MG63 (cell line): ENCODE measurements around the gene NDC1. TPM values are rescaled to one million over a fixed set of nuclear protein-coding genes. Genes with fewer than 3 reads are reported as not detected.
"Not testable (repeated sequence)": the region's sequence is repeated elsewhere in the genome, so short reads cannot be mapped to it uniquely, and the experiment has no call there.

Experiments
- DNase-seq: peaks from one replicate; pipeline ENCODE4 v3.0.0-alpha.2; 2020
- H3K27me3 ChIP-seq: fragments of 250-450 bp; sonication (Bioruptor Pico); 2 replicates; pipeline ENCODE4 v1.5.1; 2020; ENCODE audit warnings: mild to moderate bottlenecking, moderate library complexity
- H3K36me3 ChIP-seq: fragments of 250-450 bp; sonication (Bioruptor Pico); 2 replicates; pipeline ENCODE4 v1.5.1; 2020; ENCODE audit warnings: mild to moderate bottlenecking, moderate library complexity
- H3K4me3 ChIP-seq: fragments of 250-450 bp; sonication (Bioruptor Pico); 2 replicates; pipeline ENCODE4 v1.5.1; 2020; ENCODE audit warnings: mild to moderate bottlenecking, moderate library complexity
- H3K9me3 ChIP-seq: fragments of 250-450 bp; sonication (Bioruptor Pico); 2 replicates; pipeline ENCODE4 v1.5.1; 2020; ENCODE audit warnings: mild to moderate bottlenecking, moderate library complexity
- total RNA-seq: library from RNA; depleted of rRNA; stranded (reverse); fragments of >200 nt; shearing (Covaris generic); gene quantifications from 2 replicates; pipeline ENCODE4 v1.2.3, GENCODE V29; 2014; ENCODE audit warnings: low replicate concordance; rRNA removed

NDC1 gene, protein sequence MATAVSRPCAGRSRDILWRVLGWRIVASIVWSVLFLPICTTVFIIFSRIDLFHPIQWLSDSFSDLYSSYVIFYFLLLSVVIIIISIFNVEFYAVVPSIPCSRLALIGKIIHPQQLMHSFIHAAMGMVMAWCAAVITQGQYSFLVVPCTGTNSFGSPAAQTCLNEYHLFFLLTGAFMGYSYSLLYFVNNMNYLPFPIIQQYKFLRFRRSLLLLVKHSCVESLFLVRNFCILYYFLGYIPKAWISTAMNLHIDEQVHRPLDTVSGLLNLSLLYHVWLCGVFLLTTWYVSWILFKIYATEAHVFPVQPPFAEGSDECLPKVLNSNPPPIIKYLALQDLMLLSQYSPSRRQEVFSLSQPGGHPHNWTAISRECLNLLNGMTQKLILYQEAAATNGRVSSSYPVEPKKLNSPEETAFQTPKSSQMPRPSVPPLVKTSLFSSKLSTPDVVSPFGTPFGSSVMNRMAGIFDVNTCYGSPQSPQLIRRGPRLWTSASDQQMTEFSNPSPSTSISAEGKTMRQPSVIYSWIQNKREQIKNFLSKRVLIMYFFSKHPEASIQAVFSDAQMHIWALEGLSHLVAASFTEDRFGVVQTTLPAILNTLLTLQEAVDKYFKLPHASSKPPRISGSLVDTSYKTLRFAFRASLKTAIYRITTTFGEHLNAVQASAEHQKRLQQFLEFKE
- 79.8 and 83.6 TPM in 2 replicates for total RNA-seq

GRCh38 chr1:53837924-53838653, at the start of gene NDC1:
NDC1 (minus strand) TSS chr1:53838296; CDS start chr1:53838261, 35 bp downstream.
- DNase-seq = peak; percentile 92
- H3K36me3 ChIP-seq = peaks cover 11% of the 10 kb centered on the region
- peak within 1 kb of the TSS; percentile 70 for H3K4me3 ChIP-seq
- H3K27me3 ChIP-seq = no peaks in the 10 kb centered on the region
- H3K9me3 ChIP-seq = peaks cover 2% of the 10 kb centered on the region; the same call in 1 of the 2 replicates

GRCh38 chr1:53883600-53883999, 45.5 kb upstream of the NDC1 start:
- H3K9me3 ChIP-seq, H3K4me3 ChIP-seq: not testable (repeated sequence)

GRCh38 chr1:53881853-53882252, 43.8 kb upstream of the NDC1 start:
- H3K9me3 ChIP-seq, H3K4me3 ChIP-seq, DNase-seq, H3K27me3 ChIP-seq: not testable (repeated sequence)
- peaks cover 20% of the 10 kb centered on the region for H3K36me3 ChIP-seq

More at GRCh38 chr1:53883600-53883999, 45.5 kb upstream of the NDC1 start:
- H3K36me3 ChIP-seq, H3K27me3 ChIP-seq, DNase-seq: not testable (repeated sequence)

DNA sequence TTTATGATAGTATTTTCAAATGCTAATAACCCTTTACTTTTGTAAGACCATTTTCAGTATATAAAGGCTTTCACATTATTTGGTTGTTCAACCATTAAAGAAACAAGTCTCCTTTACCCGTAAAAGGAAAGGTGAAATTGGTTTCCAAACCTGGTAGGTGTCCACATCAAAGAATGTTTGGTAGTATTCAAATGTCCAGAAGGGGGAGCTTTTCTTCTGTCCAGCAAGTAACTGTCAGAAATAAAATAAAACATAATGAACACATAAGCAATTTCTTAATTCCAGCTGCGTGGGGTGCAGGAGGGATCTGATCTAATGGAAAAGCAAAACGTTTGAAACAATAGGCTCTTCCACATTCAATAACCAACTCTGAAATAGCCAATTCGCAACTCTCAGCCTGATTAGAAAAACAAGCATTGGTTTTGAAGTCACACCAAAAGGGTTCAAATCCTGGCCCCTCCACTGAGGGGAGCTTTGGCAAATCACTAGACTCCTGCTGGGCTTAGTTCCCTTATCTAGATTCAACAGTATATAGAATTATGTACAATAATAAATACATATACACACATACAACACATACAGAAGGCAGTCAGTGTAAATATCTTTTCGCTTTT, 40.5 kb upstream of the NDC1 start:
- DNase-seq = no peak
- no peak overlapping the region for H3K4me3 ChIP-seq
- H3K36me3 ChIP-seq = peaks cover 20% of the 10 kb centered on the region
- no peaks in the 10 kb centered on the region for H3K9me3 ChIP-seq
- no peaks in the 10 kb centered on the region for H3K27me3 ChIP-seq

DNA sequence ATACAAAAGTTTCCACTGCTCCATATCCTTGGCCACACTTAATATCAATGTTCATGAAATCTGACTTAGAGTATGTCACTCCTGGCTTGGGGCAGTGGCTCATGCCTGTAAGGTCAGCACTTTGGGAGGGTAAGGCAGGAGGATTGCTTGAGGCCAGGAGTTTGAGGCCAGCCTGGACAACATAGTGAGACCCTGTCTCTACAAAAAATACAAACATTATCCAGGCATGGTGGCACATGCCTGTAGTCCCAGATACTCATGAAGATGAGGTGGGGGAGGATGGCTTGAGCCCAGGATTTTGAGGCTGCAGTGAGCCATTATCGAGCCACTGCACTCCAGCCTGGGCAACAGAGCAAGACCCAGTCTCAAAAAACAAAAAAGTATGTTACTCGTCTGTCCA, 37.1 kb upstream of the NDC1 start:
- H3K27me3 ChIP-seq, DNase-seq, H3K9me3 ChIP-seq, H3K4me3 ChIP-seq: not testable (repeated sequence)
- peaks cover 12% of the 10 kb centered on the region for H3K36me3 ChIP-seq

DNA sequence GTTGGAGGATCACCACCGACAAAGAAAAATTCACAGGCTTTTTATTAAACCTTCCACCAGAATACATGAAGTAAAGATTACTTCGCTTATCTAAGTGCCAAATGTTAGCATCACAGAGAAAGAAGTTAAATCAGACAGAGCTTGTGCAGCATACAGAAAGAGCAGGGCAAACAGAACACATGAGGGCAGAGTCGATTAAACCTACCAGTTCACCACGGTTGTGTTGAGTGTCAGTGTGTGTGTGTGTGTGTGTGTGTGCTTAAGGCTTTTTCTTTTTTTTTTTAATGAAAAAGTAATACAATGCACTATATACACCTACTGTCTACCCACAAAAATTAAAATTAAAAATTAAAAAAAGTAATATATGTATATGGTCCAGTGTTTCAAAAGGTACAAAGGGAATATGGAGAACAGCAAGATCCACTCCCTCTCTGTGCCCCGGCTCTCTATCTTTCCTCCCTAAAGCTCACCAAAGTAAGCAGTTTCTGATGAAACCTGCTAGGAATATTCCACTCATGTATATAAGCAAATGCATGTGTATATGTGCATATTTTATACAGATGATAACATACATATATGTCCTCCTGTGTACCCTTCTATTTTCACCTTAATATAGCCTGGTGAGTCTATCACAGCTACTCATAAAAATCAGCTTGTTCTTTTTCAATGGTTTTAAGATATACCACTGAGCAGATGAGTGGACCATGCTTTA, 33.8 kb upstream of the NDC1 start:
- no peak for DNase-seq
- Histone ChIP-seq H3K36me3 (no peaks in the 10 kb centered on the region; the same call in 1 of the 2 replicates), H3K4me3 (no peak overlapping the region), H3K9me3 (no peaks in the 10 kb centered on the region), H3K27me3 (no peaks in the 10 kb centered on the region)

DNA sequence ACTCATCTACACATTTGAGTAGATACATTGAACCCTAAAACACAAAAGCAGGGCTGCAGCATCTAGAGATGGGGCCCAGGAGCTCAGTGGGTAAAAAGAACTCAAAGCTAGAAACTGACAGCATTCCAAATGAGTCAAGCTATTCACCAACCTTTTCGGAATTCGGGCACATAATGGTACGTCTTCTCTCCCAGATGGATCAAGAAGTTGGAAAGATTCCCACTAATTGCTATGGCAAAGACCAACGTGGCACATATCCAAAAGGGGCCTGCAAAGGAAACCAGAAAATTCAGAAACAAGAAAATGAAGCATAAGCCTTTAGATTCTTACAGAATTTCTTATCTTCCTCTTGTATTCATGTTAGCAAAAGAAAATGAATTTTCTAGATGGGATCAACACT, 33.1 kb upstream of the NDC1 start:
- Histone ChIP-seq H3K27me3 (no peaks in the 10 kb centered on the region), H3K36me3 (no peaks in the 10 kb centered on the region; the same call in 1 of the 2 replicates), H3K4me3 (no peak overlapping the region), H3K9me3 (no peaks in the 10 kb centered on the region)
- no peak for DNase-seq

DNA sequence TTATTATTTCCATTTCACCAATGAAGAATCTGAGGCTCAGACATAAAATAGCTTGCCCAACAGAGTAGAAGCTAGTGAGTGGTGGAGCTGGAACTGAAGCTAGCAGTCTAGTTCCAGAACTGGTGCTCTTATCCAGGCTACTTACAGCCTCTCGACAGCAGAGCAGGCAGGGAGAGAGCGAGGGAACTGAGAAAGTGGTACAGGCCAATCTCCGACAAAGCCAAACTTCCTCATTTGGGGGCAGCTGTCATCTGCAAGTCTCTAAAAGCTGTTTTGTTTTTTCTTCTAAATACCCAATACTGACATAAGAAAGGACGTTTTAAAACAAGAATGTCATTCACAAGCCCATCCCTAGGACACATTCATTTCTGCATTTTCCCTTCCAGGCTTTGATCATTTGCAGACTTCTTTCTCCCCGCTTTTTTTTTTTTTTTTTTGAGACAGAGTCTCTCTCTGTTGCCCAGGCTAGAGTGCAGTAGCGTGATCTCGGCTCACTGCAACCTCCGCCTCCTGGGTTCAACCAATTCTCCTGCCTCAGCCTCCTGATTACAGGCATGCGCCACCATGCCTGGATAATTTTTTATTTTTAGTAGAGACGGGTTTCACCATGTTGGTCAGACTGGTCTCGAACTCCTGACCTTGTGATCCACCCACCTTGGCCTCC, 31.5 kb upstream of the NDC1 start:
- no peak for DNase-seq
- Histone ChIP-seq H3K27me3 (no peaks in the 10 kb centered on the region), H3K9me3 (no peaks in the 10 kb centered on the region), H3K4me3 (no peak overlapping the region), H3K36me3 (no peaks in the 10 kb centered on the region; the same call in 1 of the 2 replicates)

DNA sequence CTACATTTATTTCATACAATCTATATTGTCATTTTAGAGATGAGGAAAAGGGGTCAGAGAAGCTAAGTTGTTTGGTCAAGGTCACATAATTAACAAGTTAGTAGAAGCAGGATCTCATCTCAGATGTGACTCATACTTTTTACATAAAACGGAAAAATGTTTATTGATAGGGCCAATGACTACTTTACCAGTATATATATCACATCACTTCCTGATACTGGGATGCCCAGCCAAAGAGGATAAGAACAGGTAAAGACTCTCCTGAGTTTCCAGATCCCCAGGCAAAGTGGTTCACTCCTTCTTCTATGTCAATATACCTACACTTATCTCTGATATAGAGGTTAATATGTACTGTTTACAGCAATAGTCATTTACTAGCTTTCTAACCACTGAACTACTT, 30.5 kb upstream of the NDC1 start:
- H3K27me3 ChIP-seq = no peaks in the 10 kb centered on the region
- no peaks in the 10 kb centered on the region; the same call in 1 of the 2 replicates for H3K36me3 ChIP-seq
- no peak for DNase-seq
- no peaks in the 10 kb centered on the region for H3K9me3 ChIP-seq
- H3K4me3 ChIP-seq = no peak overlapping the region

- no peak overlapping the region for H3K4me3 ChIP-seq
- DNase-seq = no peak
- H3K36me3 ChIP-seq = no peaks in the 10 kb centered on the region; the same call in 1 of the 2 replicates
- H3K27me3 ChIP-seq = no peaks in the 10 kb centered on the region
- no peaks in the 10 kb centered on the region for H3K9me3 ChIP-seq
Observed at GRCh38 chr1:53862507-53862906, 24.4 kb upstream of the NDC1 start.

DNA sequence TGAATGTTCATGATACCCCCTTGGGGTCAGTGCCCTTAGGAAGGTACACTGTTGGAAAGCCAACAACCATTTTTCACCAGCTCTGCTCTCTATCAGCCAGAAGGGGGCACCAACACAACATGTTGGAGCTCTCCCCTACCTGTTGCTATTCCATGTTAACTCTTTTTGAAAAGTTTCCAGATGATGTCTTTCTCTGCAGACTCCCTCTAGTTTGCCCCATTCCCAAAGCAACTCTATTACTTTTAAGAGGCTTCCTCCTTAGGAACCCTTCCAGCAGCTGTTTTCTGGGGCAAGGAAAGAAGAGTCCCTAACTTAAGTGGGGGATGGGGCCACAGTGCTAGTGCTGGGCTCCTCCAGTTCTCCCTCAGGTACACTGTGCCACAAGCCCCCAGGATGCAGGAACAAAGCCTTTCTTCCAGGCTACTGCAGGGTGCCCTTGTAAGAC, 22.9 kb upstream of the NDC1 start:
- peak; percentile 28 for DNase-seq
- Histone ChIP-seq H3K36me3 (peaks cover 5% of the 10 kb centered on the region; the same call in 1 of the 2 replicates), H3K27me3 (no peaks in the 10 kb centered on the region), H3K9me3 (no peaks in the 10 kb centered on the region), H3K4me3 (no peak overlapping the region)

GRCh38 chr1:53851571-53852285, 13.6 kb upstream of the NDC1 start:
- DNase-seq = no peak
- Histone ChIP-seq H3K36me3 (no peaks in the 10 kb centered on the region; the same call in 1 of the 2 replicates), H3K27me3 (no peaks in the 10 kb centered on the region), H3K9me3 (no peaks in the 10 kb centered on the region), H3K4me3 (no peak overlapping the region)

- no peak for DNase-seq
- Histone ChIP-seq H3K36me3 (no peaks in the 10 kb centered on the region; the same call in 1 of the 2 replicates), H3K4me3 (no peak overlapping the region), H3K9me3 (no peaks in the 10 kb centered on the region), H3K27me3 (no peaks in the 10 kb centered on the region)
Observed at GRCh38 chr1:53850082-53850673, 12.1 kb upstream of the NDC1 start.

DNA sequence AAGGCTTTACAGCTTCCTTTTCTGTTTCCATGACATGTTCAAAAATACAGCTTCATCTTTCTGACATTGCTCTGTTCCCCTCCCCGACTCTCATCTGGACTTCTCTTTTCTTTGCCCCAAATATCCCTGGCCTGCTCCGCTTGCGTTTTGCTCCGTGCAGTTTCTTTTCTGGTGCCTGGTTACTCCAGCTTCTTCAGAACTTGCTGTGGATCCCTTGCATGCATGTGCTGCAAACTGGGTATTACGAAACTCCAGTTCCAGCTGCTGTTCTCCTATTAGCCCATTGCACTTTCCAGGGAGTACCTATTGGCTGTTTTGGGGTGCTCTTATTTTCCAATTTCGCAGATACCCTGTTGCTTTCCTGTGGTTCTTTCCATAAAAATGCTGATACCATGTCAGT, 9.9 kb upstream of the NDC1 start:
- Histone ChIP-seq H3K4me3 (no peak overlapping the region), H3K9me3 (no peaks in the 10 kb centered on the region), H3K27me3 (no peaks in the 10 kb centered on the region), H3K36me3 (no peaks in the 10 kb centered on the region; the same call in 1 of the 2 replicates)
- no peak for DNase-seq

DNA sequence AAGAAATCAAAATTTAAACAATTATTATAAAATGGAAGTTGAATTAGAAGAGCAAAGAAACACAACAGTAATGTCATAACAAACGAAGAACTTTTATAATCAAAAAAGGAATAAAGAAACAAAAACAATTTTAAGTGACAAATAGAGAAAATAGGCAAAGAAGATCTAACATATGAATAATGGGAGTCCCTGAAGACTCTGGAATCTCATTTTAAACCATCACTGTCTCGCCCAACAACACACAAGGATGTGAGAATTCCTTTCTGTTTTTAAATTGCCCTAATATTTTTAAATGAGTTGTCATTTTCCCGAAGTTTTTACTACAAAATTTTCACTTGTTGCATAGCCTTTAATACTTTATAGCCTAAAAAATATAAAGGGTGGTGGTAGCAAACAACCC, 4.3 kb upstream of the NDC1 start:
- DNase-seq = no peak
- Histone ChIP-seq H3K4me3 (no peak overlapping the region), H3K27me3 (no peaks in the 10 kb centered on the region), H3K9me3 (peaks cover 2% of the 10 kb centered on the region; the same call in 1 of the 2 replicates), H3K36me3 (no peaks in the 10 kb centered on the region)
